Brain microvascular endothelial cell (primary cell): ENCODE data around the gene SRPRA.

Experiments
- DNase-seq: peaks from one replicate; pipeline ENCODE4 v3.0.0-alpha.2; 2020
- H3K27ac ChIP-seq: fragments of 250-450 bp; sonication (Bioruptor Pico); 2 replicates; pipeline ENCODE4 v1.5.1; 2020; ENCODE audit warnings: mild to moderate bottlenecking, moderate library complexity
- H3K27me3 ChIP-seq: fragments of 250-450 bp; sonication (Bioruptor Pico); replicated peaks from 2 replicates; pipeline ENCODE4 v1.5.1; 2020; ENCODE audit warnings: mild to moderate bottlenecking
- H3K36me3 ChIP-seq: fragments of 250-450 bp; sonication (Bioruptor Pico); replicated peaks from 2 replicates; pipeline ENCODE4 v1.5.1; 2020; ENCODE audit warnings: mild to moderate bottlenecking
- H3K4me3 ChIP-seq: 2 replicates; pipeline ENCODE4 v1.5.1; 2011; ENCODE audit warnings: low read depth, mild to moderate bottlenecking, control low read depth, low read length, moderate library complexity
- CTCF ChIP-seq: IDR thresholded peaks from 2 replicates; pipeline ENCODE4 v1.5.1; 2011; ENCODE audit warnings: low read depth, mild to moderate bottlenecking, moderate library complexity, low read length, control low read depth, inconsistent platforms; ENCODE audit errors: missing control alignments
- in situ Hi-C: cut with HindIII; loops from 2 replicates; pipeline ENCODE4 v1.10.0; 2017; ENCODE audit warnings: low sequenced_read_pairs, low pct_ligation_motif_present

Gene SRPRA

GRCh38 chr11:126225295-126225665, 43.4 kb downstream of the SRPRA start:
- TF ChIP-seq CTCF: no peak
- Histone ChIP-seq H3K36me3 (no peaks in the 10 kb centered on the region), H3K27me3 (no peaks in the 10 kb centered on the region), H3K27ac (no peak overlapping the region), H3K4me3 (no peak overlapping the region)
- in situ Hi-C loops: no loop called here
- DNase-seq: no peak

GRCh38 chr11:126224647-126225294, 43.9 kb downstream of the SRPRA start:
- TF ChIP-seq CTCF: no peak
- H3K4me3 ChIP-seq: no peak overlapping the region
- H3K27me3 ChIP-seq: no peaks in the 10 kb centered on the region
- in situ Hi-C loops: no loop called here
- H3K36me3 ChIP-seq: no peaks in the 10 kb centered on the region
- H3K27ac ChIP-seq: no peak overlapping the region
- DNase-seq: no peak

DNA sequence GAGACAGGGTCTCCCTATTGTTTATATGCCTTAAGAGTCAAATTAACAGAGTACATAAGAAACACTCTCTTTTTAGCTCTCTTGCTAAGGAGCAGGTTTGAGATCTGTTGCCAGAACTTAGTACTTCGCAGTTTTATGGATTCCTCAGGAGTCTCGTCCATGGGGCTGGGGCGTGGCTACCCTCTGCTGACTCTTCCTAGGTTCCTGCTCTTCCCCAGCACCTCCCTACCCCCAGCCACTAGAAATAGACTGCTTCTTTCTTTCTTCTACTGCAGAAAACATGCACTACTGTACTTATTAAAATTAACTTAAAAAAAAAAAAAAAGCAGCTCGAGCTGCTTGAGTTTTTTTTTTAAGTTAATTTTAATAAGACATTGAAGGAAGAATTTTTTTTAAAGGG, 49.1 kb downstream of the SRPRA start:
- H3K27ac ChIP-seq: no peak overlapping the region
- no peak for DNase-seq
- H3K27me3 ChIP-seq: no peaks in the 10 kb centered on the region
- in situ Hi-C loops: no loop called here
- no peak for TF ChIP-seq CTCF
- no peak overlapping the region for H3K4me3 ChIP-seq
- H3K36me3 ChIP-seq: no peaks in the 10 kb centered on the region

GRCh38 chr11:126217491-126217890, 51.2 kb downstream of the SRPRA start:
- Histone ChIP-seq H3K4me3 (no peak overlapping the region), H3K36me3 (no peaks in the 10 kb centered on the region), H3K27me3 (no peaks in the 10 kb centered on the region), H3K27ac (no peak overlapping the region)
- in situ Hi-C loops: no loop called here
- no peak for DNase-seq
- TF ChIP-seq CTCF: no peak

GRCh38 chr11:126216526-126217305, 52.0 kb downstream of the SRPRA start:
- no peak for DNase-seq
- H3K4me3 ChIP-seq: no peak overlapping the region
- TF ChIP-seq CTCF: no peak
- H3K27me3 ChIP-seq: no peaks in the 10 kb centered on the region
- H3K27ac ChIP-seq: no peak overlapping the region
- H3K36me3 ChIP-seq: no peaks in the 10 kb centered on the region
- in situ Hi-C loops: no loop called here
